Activated T-cell treated with anti-CD3 and anti-CD28 coated beads, Interleukin-2, amount 50 U/mL, for 72 hours (primary cell): ENCODE data around the gene CHN1. TPM values are rescaled to one million over a fixed set of nuclear protein-coding genes. Genes with fewer than 3 reads are reported as not detected.
A peak's percentile ranks its signal among the peaks of the same experiment; 100 is the strongest.

ENCODE experiments used
- ATAC-seq, 2 donors: fragments of 150-1000 bp; cut with Tn5 transposase; replicated peaks in 1 of 2; 2 replicates each; pipeline ENCODE4 v1.10.0; 2021; ENCODE audit warnings: moderate library complexity in 2 of 2, mild to moderate bottlenecking in 1 of 2
- DNase-seq, 2 donors: peaks; one replicate each; pipeline ENCODE4 v3.0.0; 2021 to 2022; ENCODE audit warnings: mixed read lengths in 1 of 2
- H3K27ac Mint-ChIP-seq: one replicate; pipeline ENCODE4 v1.8.0; 2022; ENCODE audit warnings: mild to moderate bottlenecking, moderate library complexity, mixed read lengths
- H3K27me3 Mint-ChIP-seq: one replicate; pipeline ENCODE4 v1.8.0; 2022; ENCODE audit warnings: low read depth, mixed read lengths
- H3K36me3 Mint-ChIP-seq, 2 donors: one replicate each; pipeline ENCODE4 v1.8.0; 2022; ENCODE audit warnings: mixed read lengths in 2 of 2, mild to moderate bottlenecking in 1 of 2; ENCODE audit not compliant: insufficient read depth in 2 of 2
- H3K4me1 Mint-ChIP-seq: one replicate; pipeline ENCODE4 v1.8.0; 2022; ENCODE audit warnings: low read depth, mixed read lengths
- H3K4me3 Mint-ChIP-seq, 2 donors: one replicate each; pipeline ENCODE4 v1.8.0; 2022; ENCODE audit warnings: mild to moderate bottlenecking in 2 of 2, mixed read lengths in 2 of 2, moderate library complexity in 2 of 2
- H3K9me3 Mint-ChIP-seq, 2 donors: one replicate each; pipeline ENCODE4 v1.8.0; 2022; ENCODE audit warnings: mixed read lengths in 2 of 2
- total RNA-seq, 2 donors: library from RNA; stranded (reverse); gene quantifications; one replicate each; pipeline ENCODE4 v1.2.3, GENCODE V29; 2022

Gene CHN1
- total RNA-seq, 2 donors from 2014 or later = 5.1 to 5.3 TPM

DNA sequence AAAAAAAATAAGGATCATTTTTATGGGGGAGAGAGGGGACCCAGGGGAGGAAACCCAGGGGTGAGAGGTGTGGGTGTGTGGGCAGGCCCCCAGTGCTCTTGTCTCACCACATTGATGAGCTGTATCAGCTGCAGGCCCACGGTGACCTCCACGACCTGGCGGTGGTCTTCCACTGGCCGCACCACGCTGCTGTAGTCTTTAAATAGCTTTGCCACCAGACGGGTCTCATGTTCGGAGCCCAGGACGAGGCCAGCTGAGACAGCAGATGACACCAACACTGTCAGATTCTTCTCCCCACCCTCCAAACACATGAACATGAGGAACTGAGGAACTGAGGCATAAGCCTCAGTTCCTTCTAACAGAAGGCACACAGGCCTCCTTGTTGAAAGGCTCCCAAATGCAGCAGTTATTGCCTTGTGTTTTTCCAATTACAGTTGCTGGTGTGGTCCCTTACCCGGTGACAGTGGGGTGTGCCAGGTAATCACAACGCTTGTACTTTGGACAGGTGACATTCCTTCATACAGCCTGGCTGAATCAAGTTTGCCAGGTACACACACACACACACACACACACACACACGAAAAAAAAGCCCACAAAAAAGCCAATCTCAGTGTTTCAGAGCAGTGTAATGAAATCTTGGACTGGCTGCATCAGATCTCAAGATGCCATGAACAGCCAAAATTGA lies 245.7 kb downstream of the CHN1 start:
- Mint-ChIP-seq H3K36me3 (no peaks in the 10 kb centered on the region), H3K27me3 (no peaks in the 10 kb centered on the region), H3K9me3 (no peaks in the 10 kb centered on the region), H3K27ac (no peak overlapping the region), H3K4me1 (peaks cover 9% of the 10 kb centered on the region), H3K4me3 (no peak overlapping the region)
- no peak for DNase-seq
- ATAC-seq = no peak

DNA sequence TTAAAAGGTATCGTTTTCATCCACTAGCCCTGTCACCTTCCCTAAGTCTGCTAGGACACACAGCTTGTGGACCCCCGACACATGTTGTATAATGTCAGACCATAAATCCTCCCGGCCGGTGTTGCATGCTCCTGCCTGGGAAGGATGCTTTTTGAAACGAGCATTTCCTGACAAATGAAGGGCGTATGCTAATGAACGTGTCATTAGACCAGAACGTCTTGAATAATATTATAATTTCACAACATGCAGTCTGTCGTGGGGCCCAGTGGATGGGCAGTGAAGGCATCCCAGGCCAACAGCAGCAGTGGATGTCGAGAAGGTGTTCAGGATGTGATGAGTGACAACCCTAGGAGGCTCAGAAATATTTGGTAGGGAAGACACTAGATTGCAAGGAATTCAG lies 248.4 kb downstream of the CHN1 start:
- H3K4me1 Mint-ChIP-seq = peaks cover 20% of the 10 kb centered on the region
- no peak for ATAC-seq
- DNase-seq = no peak
- no peaks in the 10 kb centered on the region for H3K36me3 Mint-ChIP-seq
- H3K4me3 Mint-ChIP-seq = no peak overlapping the region
- H3K27ac Mint-ChIP-seq = no peak overlapping the region
- H3K27me3 Mint-ChIP-seq = no peaks in the 10 kb centered on the region
- no peaks in the 10 kb centered on the region for H3K9me3 Mint-ChIP-seq

DNA sequence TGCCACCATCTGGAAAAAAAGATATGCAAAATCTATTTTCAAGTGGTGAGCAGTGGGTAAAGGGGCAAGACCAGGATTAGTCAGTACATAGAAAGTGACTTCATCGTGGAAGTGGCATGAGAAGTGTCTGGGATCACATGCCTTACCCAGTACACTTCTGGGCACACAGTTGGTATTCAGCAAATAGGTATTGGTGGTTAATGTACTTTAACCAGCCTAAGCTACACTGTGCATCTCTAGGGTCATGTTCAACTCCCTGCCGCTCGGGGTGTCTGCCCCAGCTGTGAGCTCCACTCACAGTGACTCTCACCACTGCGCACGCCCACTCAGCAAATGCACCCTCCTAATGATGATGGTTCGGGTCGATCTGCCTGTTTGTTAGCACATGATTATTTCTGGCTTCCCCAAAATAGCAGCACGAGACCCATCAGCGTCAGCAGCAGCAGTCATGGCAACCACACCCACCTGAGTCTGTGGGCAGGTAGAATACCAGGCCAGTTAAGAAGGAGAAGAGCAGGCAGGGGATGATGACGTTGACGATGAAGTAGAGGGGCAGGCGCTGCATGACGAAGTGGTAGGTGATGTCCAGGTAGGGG lies 252.0 kb downstream of the CHN1 start:
- H3K27ac Mint-ChIP-seq = peak overlapping the region; percentile 94
- no peaks in the 10 kb centered on the region for H3K9me3 Mint-ChIP-seq
- DNase-seq (peak in 1 of 2 donors; percentile 23), ATAC-seq (peak; percentile 59 to 61)
- H3K27me3 Mint-ChIP-seq = no peaks in the 10 kb centered on the region
- H3K4me1 Mint-ChIP-seq = peaks cover 49% of the 10 kb centered on the region
- H3K4me3 Mint-ChIP-seq = peak overlapping the region; percentile 33 to 84
- no peaks in the 10 kb centered on the region for H3K36me3 Mint-ChIP-seq

DNA sequence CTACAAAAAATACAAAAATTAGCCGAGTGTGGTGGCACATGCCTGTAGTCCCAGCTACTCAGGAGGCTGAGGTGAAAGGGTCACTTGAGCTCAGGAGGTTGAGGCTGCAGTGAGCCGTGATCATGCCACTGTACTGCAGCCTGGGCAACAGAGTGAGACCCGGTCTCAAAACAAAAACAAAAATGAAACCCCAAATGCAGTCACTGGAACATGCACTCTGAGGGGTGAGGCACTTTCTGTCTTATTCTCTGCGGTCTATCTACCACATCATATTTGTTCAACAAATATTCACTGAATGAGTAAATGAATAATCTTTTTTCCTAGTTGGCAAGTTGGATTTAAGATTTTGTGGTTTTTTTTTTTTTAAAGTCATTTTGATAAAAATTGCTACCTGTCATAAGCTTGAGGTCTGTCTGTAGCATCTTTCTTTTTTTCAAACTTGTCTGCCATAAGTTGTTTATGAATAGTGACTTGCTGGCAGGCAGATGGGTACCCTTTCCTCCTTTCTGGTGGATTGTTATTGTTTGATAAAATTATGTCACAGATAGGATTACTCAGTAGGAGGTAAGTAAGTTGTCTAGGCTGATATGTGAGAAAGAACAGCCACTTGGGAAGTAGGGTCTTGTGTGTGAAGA lies 252.7 kb downstream of the CHN1 start:
- DNase-seq (peak; percentile 43 to 47), ATAC-seq (peak; percentile 86 to 87)
- Mint-ChIP-seq H3K27me3 (no peaks in the 10 kb centered on the region), H3K27ac (peak overlapping the region; percentile 94), H3K4me1 (peaks cover 49% of the 10 kb centered on the region), H3K36me3 (no peaks in the 10 kb centered on the region), H3K4me3 (peak overlapping the region; percentile 33 to 84), H3K9me3 (no peaks in the 10 kb centered on the region)

DNA sequence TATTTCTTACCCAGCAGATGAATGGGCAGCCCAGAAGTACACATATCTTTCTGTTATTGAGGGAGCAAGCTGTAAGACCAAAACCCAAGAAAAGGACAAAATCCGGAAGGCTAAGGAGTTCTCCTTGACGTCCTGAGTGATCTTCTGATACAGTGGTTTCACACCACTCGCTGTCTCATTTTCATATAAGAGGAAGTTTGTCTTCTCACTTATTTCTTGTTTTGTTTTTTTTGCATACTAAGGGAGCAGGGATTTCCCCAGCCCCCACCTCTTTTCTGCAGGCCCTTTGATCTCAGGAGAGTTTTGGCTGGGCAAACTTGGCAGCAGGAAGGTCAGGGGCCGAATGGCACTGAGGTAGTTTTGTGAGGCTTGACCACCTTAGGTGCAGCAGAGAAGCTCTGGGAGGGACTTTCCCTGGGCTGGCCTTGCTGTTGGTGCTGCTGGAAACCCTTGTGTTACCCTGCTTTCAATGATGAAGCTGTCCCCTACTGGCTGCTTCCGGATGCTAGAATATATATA lies 254.2 kb downstream of the CHN1 start:
- peak overlapping the region; percentile 42 to 52 for H3K4me3 Mint-ChIP-seq
- H3K27ac Mint-ChIP-seq = no peak overlapping the region
- peak; percentile 20 to 25 for ATAC-seq
- peaks cover 49% of the 10 kb centered on the region for H3K4me1 Mint-ChIP-seq
- no peaks in the 10 kb centered on the region for H3K9me3 Mint-ChIP-seq
- peaks cover 7% of the 10 kb centered on the region for H3K27me3 Mint-ChIP-seq
- no peaks in the 10 kb centered on the region for H3K36me3 Mint-ChIP-seq
- DNase-seq = peak; percentile 37 to 53

DNA sequence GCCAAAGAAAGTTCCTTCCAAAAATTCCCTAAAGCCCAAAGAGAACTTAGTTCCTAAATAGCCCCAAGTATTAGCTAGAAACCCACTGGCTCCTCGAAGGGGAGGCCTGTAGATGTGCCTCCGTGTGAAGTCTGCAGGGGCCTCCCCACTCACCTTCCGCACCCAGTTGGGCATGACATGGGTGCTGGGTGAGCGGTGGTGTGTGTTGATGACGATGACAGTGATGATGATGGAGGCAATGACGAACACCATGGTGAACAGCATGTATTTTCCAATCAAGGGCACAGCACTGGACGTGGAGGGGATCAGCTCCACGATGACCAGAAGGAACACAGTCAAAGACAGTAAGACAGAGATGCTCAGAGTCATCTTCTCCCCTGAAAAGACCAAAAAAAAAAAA lies 255.4 kb downstream of the CHN1 start:
- Mint-ChIP-seq H3K36me3 (no peaks in the 10 kb centered on the region), H3K27me3 (peaks cover 13% of the 10 kb centered on the region), H3K4me1 (peaks cover 49% of the 10 kb centered on the region), H3K27ac (no peak overlapping the region), H3K9me3 (no peaks in the 10 kb centered on the region), H3K4me3 (no peak overlapping the region)
- DNase-seq (no peak), ATAC-seq (no peak)

DNA sequence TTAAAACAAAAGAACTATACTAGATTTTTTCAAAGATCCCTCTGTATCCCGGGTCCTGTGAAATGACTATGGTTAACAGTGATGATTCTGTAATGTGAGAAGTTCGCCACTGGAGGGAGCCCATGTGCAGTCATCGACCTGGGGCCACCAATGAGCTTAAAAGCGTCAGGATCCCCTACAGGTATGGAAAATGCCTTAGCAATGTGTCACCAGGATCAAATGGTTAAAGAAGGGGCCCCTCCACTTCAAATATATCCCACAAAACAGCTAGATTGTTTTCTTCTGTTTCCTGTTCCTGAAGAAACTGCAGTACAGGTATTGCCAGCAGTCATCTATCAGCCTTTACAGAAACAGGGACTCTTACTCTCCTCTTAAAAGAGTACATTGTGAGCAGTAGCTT lies 256.2 kb downstream of the CHN1 start:
- H3K36me3 Mint-ChIP-seq = no peaks in the 10 kb centered on the region
- no peak overlapping the region for H3K27ac Mint-ChIP-seq
- H3K27me3 Mint-ChIP-seq = peaks cover 15% of the 10 kb centered on the region
- ATAC-seq (peak; percentile 16 to 23), DNase-seq (peak; percentile 67 to 75)
- H3K4me1 Mint-ChIP-seq = peaks cover 49% of the 10 kb centered on the region
- no peaks in the 10 kb centered on the region for H3K9me3 Mint-ChIP-seq
- no peak overlapping the region for H3K4me3 Mint-ChIP-seq

Other genes with a start within 250 kb of the CHN1 start
- gene CHRNA1, start 240.9 kb downstream of the CHN1 start, total RNA-seq = not detected
- 10 to 100 TPM; 65.8 to 67.0 TPM for gene ATF2, start 162.8 kb upstream of the CHN1 start, total RNA-seq
- 100 to 1,000 TPM; 186 to 210 TPM for gene ATP5MC3, start 176.3 kb upstream of the CHN1 start, total RNA-seq